Prostate gland (tissue), 2 donors: ENCODE results near the gene PRTG.
"Not testable (repeated sequence)": the region's sequence is repeated elsewhere in the genome, so short reads cannot be mapped to it uniquely, and the experiment has no call there.

Experiments used
- CTCF ChIP-seq, 4 experiments: fragments of 200-600 bp in 2 of 4; fragments of 450-650 bp in 2 of 4; sonication (generic) in 2 of 4; IDR thresholded peaks; 1 replicate in 3 of 4; 2 replicates in 1 of 4; pipeline ENCODE4 v1.5.1; 2016 to 2019; ENCODE audit warnings: antibody characterized with exemption in 4 of 4, mild to moderate bottlenecking in 2 of 4, moderate library complexity in 2 of 4
- POLR2A ChIP-seq: fragments of 450-650 bp; IDR thresholded peaks from one replicate; pipeline ENCODE4 v1.6.1; 2016; ENCODE audit warnings: antibody characterized with exemption, mild to moderate bottlenecking
- POLR2AphosphoS5 ChIP-seq: sonication (generic); formaldehyde crosslinking; IDR thresholded peaks from one replicate; pipeline ENCODE4 v1.6.1; 2017; ENCODE audit warnings: antibody characterized with exemption

GRCh38 chr15:55785593-55785992, 42.6 kb upstream of the PRTG start:
- TF ChIP-seq CTCF (IDR thresholded peaks at IDR 0.05); POLR2A; POLR2AphosphoS5: not testable (repeated sequence)
